HG03159 (cell line): ENCODE measurements around the gene IFT52.

ENCODE experiments used
- ATAC-seq: cut with Tn5 transposase; IDR thresholded peaks from one replicate; pipeline ENCODE4 v1.9.1; 2021; ENCODE audit warnings: mild to moderate bottlenecking, moderate library complexity; ENCODE audit not compliant: unreplicated experiment

Gene IFT52, protein sequence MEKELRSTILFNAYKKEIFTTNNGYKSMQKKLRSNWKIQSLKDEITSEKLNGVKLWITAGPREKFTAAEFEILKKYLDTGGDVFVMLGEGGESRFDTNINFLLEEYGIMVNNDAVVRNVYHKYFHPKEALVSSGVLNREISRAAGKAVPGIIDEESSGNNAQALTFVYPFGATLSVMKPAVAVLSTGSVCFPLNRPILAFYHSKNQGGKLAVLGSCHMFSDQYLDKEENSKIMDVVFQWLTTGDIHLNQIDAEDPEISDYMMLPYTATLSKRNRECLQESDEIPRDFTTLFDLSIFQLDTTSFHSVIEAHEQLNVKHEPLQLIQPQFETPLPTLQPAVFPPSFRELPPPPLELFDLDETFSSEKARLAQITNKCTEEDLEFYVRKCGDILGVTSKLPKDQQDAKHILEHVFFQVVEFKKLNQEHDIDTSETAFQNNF

DNA sequence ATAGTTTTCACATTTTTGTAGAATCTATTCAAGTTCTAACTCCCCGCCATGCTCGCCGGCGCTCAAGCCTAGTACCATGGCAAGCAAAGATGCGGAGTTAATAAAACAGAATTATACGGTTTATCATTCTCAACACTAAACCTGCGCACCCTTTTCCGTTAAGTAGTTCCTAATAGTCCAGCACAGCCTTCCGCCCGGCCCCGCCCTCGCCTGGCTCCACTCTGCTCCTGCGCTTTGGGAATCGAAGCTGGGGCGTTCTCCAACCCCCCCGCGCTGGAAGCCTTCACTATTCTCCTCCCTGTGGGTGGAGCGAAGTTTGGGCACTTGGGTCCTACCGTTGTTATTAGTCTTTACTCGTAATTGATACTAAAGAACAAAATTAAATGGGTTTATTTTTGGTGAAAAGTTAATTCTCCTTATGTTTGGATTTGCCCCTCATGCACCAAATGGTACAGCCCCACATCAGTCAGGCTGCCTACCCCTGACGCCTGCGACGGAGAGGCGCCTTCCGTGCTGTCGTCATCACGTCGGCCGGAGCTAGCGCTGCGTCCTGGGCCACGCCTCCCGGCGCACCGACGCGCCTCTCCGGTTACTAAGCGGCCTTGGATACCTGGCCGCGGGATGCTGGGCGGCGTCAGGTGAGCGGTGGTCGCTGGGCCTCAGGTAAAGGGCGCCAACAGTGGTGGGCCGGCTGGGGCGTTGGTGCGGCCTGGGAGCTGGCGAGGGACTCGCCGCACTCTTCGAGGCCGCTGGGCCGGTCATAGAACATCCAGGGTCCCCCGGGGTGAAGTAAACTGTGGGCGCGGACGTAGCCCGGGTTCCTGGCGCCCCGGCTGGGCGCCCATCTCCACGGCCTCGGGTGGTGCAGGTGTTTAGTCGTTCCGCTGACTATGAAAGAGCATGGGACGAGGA, at the start of gene IFT52:
Gene IFT52 (plus strand): TSS at position 546 of the 912 bp plus-strand sequence. CDS start 3,762 bp downstream, outside the sequence.
- ATAC-seq = peak; percentile 97

DNA sequence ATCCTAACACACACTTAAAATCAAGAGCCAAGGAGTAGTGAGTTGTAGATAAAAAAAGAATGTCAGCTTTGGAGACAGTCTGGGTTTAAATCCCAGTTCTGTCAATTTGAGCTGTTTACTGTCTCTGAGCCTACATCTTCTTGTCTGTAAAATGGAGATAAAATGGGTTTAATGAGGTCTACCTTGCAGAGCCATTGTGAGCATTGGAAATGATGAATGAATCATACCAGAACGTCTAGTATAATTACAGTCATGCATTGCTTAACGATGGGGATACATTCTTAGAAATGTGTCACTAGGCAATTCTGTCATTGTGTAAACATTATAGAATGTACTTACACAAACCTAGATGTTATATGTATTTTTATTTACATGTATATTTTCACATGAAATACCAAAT, 49.5 kb upstream of the IFT52 start:
- no peak for ATAC-seq

DNA sequence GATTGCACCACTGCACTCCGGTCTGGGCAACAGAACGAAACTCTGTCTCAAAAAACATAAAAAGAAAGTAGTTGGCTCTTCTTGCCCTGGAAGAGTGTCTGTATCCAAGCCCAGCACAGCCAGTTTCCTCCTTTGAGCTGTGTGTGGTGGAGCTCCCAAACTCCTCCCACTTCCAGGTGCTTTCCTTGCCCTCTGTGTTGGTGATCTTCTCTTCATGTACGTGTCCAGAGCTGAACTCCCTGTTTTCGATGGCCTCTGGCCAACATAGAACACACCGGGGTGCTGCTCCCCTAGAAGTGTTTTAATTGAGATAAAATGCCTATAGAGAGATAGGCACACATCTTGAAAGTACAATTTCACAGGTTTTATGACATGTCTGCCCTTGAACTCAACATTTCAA, 48.6 kb upstream of the IFT52 start:
- no peak for ATAC-seq

DNA sequence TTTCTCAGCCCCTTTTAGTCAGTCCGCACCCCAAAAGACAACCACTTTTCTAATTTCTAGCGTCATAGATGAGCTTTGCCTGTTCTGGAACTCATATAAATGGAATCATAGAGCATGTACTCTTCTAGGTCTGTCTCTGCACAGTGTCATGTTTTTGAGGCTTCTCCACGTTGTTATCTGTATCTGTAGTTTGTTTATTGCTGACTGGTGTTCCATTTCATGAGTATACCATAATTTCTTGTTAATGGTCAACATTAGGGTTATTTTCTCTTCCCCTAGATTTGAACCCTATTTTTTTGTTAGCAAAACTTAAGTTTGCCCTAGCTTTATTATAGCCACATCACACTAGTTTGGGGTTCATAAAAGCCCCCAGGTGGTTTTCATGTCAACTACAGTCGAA, 48.1 kb upstream of the IFT52 start:
- ATAC-seq = no peak

DNA sequence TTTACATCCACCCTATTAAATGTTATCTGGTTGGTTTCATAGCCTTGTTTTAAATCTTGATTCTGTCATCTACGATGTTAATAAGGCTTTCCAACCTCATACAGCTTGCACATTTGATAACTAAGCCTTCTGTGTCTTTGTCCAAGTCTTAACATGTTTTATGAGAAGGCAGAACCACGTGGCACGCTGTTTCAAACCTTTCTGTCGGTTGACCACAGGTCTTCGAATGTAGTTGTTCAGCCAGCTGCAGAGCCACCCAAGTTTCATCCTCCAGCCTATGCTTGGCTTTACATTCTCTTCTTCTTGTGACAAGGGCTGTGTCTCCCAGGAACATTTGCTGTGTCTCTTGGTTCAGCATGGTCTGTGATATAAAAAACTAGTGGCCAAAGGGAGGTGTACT, 47.6 kb upstream of the IFT52 start:
- ATAC-seq = no peak

DNA sequence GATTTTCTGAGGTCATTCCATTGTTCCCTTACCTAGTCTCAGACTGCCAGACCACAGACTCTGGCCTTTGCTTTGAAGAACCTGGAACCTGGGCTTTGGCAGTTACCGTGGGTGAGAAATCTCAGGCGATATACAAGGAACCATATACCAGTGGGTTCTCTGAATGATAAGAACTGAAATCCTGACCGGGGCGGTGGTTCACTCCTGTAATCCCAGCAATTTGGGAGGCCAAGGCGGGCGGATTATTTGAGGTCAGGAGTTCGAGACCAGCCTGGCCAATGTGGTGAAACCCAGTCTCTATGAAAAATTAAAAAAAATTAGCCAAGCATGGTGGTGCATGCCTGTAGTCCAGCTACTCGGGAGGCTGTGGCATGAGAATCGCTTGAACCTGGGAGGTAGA, 46.2 kb upstream of the IFT52 start:
- ATAC-seq = no peak

DNA sequence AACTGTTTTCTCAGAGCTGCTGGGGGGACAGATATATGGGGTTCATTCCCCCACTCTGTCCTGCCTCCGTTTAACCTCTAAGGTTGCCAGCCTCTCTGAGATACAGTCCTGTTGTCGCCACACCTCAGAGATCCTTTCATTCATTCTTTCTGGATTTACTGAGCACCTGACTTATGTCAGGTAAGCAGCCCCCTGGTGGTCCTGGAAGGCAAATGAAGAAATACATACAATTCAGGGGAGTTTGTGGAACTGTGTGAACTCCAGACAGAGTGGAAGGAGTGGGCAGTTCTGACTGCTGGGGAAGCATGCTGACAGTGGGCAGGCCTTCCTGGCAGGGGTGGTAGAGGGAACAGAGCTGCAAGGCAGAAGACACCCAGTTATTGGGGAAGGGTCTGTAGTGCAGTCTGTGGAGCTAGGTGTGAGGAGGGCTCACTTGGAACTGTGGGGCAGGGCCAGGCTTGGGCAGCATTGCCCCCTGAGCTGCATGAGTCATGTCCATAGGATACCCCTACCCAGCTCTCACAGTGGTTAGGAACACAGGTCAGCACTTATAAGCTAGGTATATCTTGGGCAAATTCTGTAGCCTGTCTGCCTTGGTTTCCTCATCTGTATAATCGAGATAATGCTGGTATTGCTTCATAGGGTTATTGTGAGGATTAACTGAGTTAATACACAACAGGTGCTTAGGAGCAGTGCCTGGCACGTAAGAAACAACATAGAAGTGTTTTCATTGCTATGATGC, 44.7 kb upstream of the IFT52 start:
- no peak for ATAC-seq

DNA sequence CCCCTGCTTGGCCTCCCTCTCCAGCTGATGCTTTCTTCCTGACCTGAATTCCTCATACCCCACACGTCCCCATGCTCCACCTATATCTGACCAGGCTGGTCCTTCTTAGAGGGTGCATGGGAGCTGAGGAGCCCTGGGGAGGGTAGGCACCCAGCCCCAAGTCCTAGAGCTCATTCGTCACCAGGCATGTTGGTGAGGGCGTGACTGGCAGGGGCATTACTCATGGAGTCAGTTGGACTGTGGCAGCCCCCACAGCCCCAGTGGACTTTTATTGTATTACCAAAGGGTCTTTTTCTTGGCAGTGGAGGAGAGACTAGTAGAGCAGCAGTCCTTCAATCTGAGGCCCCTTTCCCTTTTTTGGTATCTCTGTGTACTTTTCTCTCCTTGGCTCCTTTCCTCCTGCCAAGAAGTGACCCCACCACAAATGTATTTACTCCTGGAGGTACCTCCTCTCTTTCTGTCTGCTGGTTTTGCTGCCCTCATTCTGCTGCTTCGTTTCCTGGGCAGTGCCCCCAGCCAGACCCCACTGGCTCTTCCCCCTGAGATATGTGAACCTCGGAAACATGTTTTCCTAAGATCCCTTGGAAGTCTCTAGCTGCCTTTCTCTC, 42.4 kb upstream of the IFT52 start:
- no peak for ATAC-seq

DNA sequence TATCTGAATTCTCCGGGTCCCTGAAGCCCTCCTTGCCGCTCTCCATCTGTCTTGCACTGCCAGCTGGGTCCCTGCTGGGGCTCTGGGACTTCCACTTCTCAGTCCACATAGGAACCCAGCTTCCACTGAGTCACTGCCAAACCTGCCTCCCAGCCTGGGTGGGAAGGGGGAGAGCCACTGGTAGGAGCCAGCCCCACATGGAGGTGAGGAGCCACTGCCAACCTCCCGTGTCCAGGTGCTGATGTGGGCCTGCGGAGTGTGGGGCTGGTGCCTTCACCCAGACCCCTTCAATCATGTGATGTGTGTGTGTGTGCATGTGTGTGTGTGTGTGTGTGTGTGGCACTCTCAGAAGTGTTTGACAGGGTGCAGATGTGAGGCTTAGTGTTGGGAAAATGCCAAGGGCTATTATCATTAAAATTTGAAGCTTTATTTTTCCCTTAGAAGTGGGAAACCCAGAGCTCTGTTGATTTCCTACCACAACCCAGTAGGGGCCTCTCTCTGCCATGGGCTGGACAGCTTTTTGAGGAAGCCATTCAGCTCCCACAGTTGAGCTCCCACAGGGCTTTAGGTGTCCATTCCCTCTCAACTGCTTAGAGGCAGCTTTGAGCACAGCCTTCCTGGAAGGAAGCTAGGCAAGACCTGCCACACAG, 41.2 kb upstream of the IFT52 start:
- ATAC-seq = no peak

DNA sequence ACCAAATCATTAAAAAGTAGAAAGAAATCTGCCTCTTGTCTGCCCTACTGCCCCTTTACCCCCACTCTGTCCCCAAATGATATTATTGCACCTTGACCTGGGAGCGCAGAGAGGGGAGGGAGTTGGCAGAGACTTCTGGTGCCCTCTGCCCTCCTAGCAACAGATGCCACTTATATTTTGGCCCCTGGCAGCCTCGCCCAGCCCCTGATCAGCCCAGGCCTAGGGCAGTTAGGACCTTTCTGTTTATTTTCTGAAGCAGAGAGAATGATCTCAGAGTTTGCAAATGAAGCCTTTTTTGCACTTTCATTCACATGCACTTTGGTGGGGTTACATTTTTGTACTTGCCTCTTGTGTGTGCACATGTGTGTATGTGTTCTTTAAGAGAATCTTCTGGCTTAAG, 40.3 kb upstream of the IFT52 start:
- no peak for ATAC-seq

DNA sequence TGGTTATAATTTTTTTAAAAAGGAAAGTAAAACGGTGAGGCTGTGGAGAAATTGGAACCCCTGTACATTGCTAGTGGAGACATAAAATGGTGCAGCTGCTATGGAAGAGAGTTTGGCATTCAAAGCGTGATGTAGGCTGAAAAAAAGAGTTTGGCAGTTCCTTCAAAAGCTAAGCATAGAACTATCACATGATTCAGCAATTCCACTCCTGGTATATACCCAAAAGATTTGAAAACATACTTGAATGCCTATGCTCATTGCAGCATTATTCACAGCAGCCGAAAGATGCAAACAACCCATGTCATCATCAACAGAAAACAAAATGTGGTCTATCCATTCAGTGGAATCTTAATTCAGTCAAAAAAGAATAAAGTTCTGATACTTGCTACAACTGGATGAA, 36.4 kb upstream of the IFT52 start:
- no peak for ATAC-seq

DNA sequence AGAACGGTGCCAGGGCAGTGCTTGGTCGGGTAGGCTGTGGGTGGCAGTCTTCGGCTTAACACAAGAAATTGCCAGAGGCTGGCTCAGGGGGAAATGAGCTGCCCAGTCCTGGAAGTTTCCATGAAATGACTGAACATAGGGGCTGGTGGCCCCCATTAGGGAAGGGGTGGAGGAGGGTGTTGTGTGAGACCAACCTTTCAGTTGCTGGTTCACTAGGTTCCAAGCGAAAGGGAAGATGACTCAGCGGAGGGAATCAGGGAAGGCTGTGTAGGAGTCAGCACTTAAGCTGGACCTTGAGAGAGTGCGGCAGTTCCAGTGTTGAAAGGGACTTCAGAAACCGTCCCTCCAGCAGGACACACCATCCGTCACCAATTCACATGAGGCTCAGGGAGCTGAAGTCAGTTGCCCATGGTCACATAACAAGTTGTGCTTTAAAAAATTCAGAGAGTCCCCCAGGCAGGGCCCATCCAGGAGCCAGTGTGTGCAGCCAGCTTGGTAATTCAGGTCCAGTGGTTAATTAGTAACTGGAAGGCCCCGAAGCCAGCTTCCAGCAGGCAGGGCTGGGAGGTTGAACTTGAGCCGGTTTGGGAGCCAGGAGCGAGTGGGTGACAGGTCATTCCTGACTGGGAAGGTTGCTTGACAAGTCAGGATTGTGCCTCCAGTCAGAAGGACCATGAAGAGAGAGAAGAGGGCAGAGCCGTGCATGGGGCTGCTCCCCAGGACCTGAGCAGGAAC, 32.2 kb upstream of the IFT52 start, which contains the start of gene SGK2:
Gene SGK2 (plus strand): TSS at position 616 of the 735 bp plus-strand sequence. CDS start 7,469 bp downstream, outside the sequence.
- no peak for ATAC-seq

DNA sequence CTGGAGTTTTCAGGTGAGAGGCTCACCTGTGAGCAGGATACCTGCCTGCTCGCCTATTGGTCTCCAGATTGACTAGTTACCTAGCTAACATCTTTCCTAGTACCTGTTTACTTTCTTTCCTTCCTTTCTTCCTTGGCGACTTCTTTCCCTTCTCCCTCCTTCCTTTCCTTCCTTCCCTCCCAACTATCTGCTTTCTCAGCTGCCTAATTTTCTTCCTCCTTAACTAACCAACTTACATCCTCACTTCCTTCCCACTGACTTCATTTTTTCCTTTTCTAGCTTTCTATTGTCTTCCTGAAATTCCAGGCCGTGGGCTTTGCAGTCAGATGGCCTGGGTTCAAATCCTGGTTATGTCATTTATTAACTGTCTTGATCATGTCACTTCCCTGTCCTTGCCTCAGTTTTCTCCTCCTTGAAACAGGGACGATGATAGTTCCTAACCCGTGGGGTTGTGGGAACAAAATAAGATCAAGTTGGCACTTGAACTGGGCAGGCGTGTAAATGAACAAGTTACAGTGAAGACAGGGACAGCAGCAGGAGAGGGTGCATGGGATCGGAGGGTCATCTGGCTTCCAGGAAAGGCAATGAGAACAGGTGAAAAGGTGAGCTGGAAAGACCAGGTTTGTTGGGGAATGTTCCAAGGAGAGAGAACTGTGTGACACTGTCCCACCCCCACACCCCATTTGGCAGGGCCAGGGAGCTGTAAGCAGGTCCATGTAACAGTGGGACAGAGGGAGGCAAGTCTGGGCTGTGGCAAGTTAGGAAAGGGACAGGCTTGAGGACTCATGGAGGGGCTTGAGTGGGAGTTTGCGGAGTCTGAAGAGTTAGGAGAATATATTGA, 31.4 kb upstream of the IFT52 start:
- no peak for ATAC-seq

DNA sequence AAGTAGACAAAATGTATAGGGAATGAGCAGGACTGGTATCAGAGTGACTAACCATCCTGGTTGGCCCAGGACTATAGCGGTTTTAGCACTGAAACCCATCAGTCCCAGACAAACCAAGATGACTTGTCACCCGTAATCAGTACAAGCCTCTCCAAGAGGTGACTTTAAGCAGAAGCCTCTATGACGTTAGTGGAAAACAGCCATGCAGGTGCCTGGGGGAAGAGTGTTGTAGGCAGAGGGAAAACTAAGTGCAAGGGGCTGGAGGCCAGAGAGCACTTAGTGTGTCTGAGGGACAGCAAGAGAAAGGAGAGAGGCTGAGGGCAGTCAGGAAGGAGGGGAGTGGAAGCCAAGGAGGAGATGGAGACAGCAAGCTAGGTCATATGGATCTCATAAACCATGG, 29.8 kb upstream of the IFT52 start:
- ATAC-seq = no peak

DNA sequence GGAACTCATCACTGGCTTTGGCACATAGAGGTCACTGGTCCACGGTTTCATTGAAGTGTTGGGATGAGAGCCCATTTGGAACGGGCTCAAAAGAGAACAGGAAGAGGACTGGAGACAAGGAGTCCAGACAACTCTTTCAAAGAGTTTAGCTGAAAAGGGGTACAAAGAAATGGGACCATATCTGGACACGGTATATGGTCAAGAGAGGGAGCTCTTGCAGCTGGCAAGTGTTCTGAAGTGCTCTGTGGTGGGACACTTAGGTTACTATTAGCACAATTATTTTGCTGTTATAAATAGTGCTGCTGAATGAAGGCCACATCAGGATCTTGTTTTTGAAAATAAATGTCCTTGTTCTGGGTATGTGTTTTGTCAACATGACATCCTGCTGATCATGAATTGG, 27.3 kb upstream of the IFT52 start:
- no peak for ATAC-seq

DNA sequence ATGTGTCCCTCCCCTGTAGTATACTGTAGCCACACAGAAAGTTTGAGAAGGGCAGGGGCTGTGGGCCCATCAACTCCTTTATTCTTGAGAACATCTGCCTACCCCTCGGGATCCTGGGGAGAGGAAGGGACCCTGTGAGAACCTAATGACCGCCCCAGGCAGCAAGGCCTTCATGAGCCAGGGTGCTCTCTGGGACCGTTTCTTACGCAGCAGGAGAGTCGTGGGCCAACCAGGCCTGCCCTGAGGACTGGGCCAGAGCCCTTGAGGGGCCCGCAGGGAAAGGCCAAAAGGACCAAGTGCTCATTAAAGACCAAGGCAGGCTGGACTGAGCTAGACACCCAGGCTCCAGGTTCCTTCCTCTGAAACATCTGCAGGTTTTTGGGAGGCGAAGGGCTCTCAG, 26.7 kb upstream of the IFT52 start:
- no peak for ATAC-seq

DNA sequence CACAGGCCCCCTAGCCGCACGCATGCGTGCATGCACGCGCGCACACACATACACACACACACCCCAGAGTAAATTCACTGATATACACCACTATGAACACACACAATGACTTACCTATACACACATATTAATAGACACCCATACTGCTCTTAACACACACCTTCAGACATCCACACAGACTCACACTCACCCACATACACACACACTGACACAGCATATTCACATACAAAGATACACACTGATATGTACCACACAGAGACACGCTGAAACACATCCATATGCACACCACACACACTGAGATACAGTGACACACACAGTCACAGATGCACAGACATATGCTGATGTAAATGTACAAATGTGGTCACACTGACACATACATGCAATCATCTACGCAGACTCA, 26.3 kb upstream of the IFT52 start:
- ATAC-seq = no peak

DNA sequence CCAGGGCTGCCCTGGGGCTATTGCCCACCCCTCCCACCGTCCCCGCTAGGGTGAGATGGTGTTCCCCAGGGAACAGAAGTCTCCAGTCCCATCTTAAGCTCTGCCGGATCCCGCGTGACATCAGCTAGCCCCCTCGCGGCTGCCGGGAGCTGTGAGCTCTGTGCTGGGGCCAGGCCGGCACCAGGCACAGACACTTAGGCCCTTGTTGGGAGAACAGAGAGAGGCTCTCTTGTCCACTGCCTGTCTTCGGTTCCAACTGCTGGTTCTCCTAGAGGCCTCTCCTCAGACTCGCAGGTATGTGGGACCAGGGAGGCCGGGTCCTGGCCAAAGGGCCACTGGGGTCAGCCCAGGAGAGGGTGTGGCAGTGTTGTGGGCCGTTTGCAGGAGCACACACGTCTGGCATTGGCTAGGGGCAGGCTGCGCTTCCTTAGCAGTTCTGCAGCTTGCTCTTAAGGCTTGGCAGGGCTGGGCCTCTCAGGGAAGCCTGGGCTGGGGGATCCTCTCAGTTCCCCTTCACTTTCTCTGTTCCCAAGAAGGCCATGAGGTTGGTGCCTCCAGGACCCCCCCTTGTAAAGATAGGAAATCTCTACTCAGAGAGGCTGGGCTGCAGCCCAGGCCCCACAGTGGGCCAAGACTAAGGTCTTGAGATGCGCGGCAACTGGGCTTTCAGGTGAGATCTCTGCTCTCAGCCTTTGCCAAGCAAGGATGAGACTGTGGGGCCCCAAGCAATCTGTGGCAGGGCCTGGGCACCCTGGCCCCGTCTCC, 25.6 kb upstream of the IFT52 start:
- ATAC-seq = no peak
